ENCODE data around the gene ACYP2.

The ACYP2 gene

GRCh38 chr2:54329482-54330161 lies 214.2 kb downstream of the ACYP2 start:
- no peak for DNase-seq (ENCODE audit: low spot score)

- DNase-seq (ENCODE audit: low spot score): peak; percentile 97
Observed at GRCh38 chr2:54330162-54330925, 214.9 kb downstream of the ACYP2 start.

- no peak for DNase-seq (ENCODE audit: low spot score)
Observed at GRCh38 chr2:54330926-54331835, 215.8 kb downstream of the ACYP2 start.

- DNase-seq (ENCODE audit: low spot score): no peak
Observed at GRCh38 chr2:54332386-54332785, 217.0 kb downstream of the ACYP2 start.

DNA sequence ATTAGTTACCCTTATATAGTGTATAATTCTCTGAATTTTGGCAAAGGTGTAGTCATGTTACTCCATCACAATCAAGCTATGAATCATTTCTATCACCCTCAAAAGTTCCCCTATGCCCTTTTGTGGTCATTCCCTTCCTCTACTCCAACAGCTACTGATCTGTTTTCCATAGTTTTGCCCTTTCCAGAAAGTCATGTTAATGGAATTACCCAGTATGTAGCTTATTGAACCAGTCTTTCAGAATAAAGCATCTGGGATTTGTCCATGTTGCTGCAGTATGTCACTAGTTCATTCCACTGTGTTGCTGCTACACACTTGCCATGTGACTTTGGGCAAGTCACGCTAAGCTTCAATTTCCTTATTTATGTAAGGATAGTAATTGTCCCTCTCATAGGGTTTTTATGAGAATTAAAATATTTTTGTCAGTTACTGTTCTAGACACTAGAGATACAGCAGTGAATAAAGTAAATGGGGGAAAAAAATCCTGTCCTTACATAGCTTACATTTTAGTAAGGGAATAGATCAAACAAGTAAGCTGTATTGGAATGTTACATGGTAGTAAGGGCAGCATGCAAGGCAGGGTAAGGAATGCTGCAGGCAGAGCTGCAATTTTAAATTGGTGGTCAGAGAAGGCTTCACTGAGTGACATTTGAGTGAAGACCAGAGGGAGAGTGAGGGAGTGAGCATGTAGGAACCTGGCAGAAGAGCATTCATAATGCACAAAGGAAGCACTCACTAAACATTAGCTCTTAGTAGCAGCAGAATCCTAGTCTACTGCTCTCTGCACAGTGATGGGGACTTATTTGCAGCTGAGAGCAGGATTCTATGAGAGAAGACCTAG lies 220.9 kb downstream of the ACYP2 start:
- DNase-seq (ENCODE audit: low spot score): no peak

- no peak for DNase-seq (ENCODE audit: low spot score)
Observed at GRCh38 chr2:54336977-54337255, 221.5 kb downstream of the ACYP2 start.

DNA sequence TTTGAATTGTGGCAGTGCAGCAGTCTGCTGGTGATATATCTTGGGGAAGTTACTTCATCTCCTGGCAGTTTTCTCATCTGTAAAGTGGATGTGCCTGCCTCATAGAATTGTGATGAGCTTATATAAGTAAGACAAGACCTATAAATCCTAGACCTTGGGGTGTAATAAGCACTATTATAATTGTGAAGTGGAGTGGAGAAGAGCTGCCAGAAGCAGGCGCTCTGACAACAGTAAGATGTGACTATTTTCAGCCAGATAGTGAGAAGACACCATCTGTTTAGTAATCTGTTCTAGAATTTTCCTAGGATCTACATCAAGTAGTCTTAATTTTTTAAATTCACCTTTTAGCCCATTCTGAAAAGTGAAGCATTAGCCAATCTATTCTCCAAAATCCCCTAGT lies 226.2 kb downstream of the ACYP2 start:
- no peak for DNase-seq (ENCODE audit: low spot score)

DNA sequence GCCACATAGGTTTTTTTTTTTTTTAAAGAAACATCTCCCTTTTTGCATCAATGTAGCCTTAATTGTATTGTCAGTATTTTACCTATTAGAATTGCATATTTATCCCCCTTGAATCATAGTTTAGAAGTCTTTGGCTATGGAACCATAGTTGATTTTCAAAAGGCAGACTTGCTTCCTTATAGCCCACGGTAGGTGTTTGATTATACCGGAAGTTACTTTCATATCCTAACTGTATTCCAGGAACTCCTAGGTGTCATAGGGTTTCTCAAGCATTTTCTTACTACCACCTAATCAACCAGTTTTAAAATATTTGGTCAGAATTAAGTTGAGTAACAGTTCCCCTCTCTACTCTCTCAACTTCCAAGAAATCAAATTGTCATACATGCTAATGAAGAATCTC lies 227.2 kb downstream of the ACYP2 start:
- no peak for DNase-seq (ENCODE audit: low spot score)

DNA sequence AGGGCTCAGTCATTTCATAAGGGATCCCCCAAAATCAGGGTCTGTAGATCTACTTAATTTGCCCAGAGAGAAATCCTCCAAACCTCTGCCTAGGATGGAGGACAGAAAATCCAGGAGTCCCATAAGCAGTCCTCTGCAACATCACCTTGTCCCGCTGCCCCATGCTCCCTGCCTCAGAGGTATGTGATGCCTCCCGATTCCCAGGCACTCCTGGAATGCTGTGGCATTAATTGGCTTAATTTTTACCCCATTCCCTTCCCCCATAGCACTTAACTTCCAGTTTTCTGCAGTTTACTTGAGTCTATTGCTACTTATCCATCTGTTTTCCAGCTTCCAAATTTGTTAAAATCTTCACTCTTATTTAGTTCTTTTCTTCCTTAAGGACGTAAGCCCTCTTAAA lies 232.2 kb downstream of the ACYP2 start:
- no peak for DNase-seq (ENCODE audit: low spot score)

- no peak for DNase-seq (ENCODE audit: low spot score)
Observed at GRCh38 chr2:54348646-54349045, 233.2 kb downstream of the ACYP2 start.

GRCh38 chr2:54350426-54350825 lies 235.0 kb downstream of the ACYP2 start:
- DNase-seq (ENCODE audit: low spot score): no peak

GRCh38 chr2:54353216-54353615 lies 237.8 kb downstream of the ACYP2 start:
- no peak for DNase-seq (ENCODE audit: low spot score)

All from left forelimb (tissue), 1 donor.